Small intestine (tissue), 7 donors: ENCODE results near the gene MYO3B. TPM values are rescaled to one million over a fixed set of nuclear protein-coding genes. Genes with fewer than 3 reads are reported as not detected.

Source experiments
- DNase-seq, 2 donors: peaks; one replicate each; pipeline versions ENCODE4 v3.0.0 to v3.0.0-alpha.2; 2013
- FAIRE-seq: peaks from 2 replicates; lab custom pipeline; 2012; peaks lifted over from hg19 to GRCh38; lab: Jason Lieb, UNC
- H3K27ac ChIP-seq, 3 donors: one replicate each; pipeline ENCODE4 v1.5.1; 2013; ENCODE audit warnings: low read length in 2 of 3, mild to moderate bottlenecking in 2 of 3, control low read depth in 1 of 3, inconsistent platforms in 1 of 3, low read depth in 1 of 3, moderate library complexity in 1 of 3
- H3K27me3 ChIP-seq, 3 donors: one replicate each; pipeline ENCODE4 v1.6.1; 2013; ENCODE audit warnings: low read length in 3 of 3, inconsistent platforms in 1 of 3; ENCODE audit not compliant: control insufficient read depth in 3 of 3, insufficient read depth in 3 of 3
- H3K36me3 ChIP-seq, 3 donors: one replicate each; pipeline ENCODE4 v1.6.1; 2013; ENCODE audit warnings: low read length in 3 of 3, inconsistent platforms in 1 of 3, low read depth in 1 of 3, mild to moderate bottlenecking in 1 of 3, moderate library complexity in 1 of 3; ENCODE audit not compliant: control insufficient read depth in 3 of 3, insufficient read depth in 2 of 3
- H3K4me1 ChIP-seq, 3 donors: one replicate each; pipeline ENCODE4 v1.6.1; 2013; ENCODE audit warnings: low read length in 2 of 3, inconsistent platforms in 1 of 3, low read depth in 1 of 3, mild to moderate bottlenecking in 1 of 3, moderate library complexity in 1 of 3; ENCODE audit not compliant: control insufficient read depth in 3 of 3, insufficient read depth in 2 of 3
- H3K4me3 ChIP-seq, 3 donors: one replicate each; pipeline ENCODE4 v1.5.1; 2013; ENCODE audit warnings: low read length in 3 of 3, control low read depth in 1 of 3, inconsistent platforms in 1 of 3, low read depth in 1 of 3, mild to moderate bottlenecking in 1 of 3, moderate library complexity in 1 of 3
- H3K9me3 ChIP-seq, 2 donors: one replicate each; pipeline ENCODE4 v1.6.1; 2013; ENCODE audit warnings: low read depth in 1 of 2, low read length in 1 of 2; ENCODE audit not compliant: control insufficient read depth in 2 of 2, insufficient read depth in 1 of 2
- WGBS, 3 donors: extraction: QIAGEN DNeasy Blood & Tissue Kit; methylation state at CpG; one replicate each; pipeline ENCODE4 v1.1.7; 2013; 5-methylcytosine and 5-hydroxymethylcytosine counted together
- polyA plus RNA-seq, 4 donors: library from polyadenylated mRNA; stranded (reverse) in 3 of 4; unstranded in 1 of 4; fragments of 200-250 nt in 3 of 4; fragments of 120-200 nt in 1 of 4; gene quantifications; one replicate each; pipeline versions ENCODE4 v1.2.1 to v1.2.3, GENCODE V29; 2013
- donor health status: healthy with polysubstance abuse.
- donor health status: control.
- donor health status: control.
- donor health status: Bipolar disorder and iron deficiency.
- donor health status: healthy.

Gene MYO3B
- polyA plus RNA-seq, 4 donors, result 0.03 to 0.81 TPM; not detected in 2

- no peak overlapping the region for H3K4me3 ChIP-seq
- H3K9me3 ChIP-seq, result peaks cover 0 to 5% of the 10 kb centered on the region in 2 donors
- no peak for FAIRE-seq
- no peak for DNase-seq
- 59 to 81% (median 61%) methylated on average over 2 of the region's 2 CpGs for WGBS, 3 donors
- H3K36me3 ChIP-seq, result no peaks in the 10 kb centered on the region
- H3K4me1 ChIP-seq, result no peaks in the 10 kb centered on the region
- no peak overlapping the region for H3K27ac ChIP-seq
- peaks cover 0 to 3% (median 2%) of the 10 kb centered on the region in 3 donors for H3K27me3 ChIP-seq
These were observed 154.9 kb downstream of the MYO3B start for GRCh38 chr2:170332676-170333402.

- H3K4me1 ChIP-seq, result no peaks in the 10 kb centered on the region
- H3K4me3 ChIP-seq, result no peak overlapping the region
- peaks cover 0 to 5% of the 10 kb centered on the region in 2 donors for H3K9me3 ChIP-seq
- no peak overlapping the region for H3K27ac ChIP-seq
- no peak for FAIRE-seq
- H3K27me3 ChIP-seq, result peaks cover 0 to 3% (median 2%) of the 10 kb centered on the region in 3 donors
- 49 to 69% (median 54%) methylated on average over 3 of the region's 3 CpGs for WGBS, 3 donors
- H3K36me3 ChIP-seq, result no peaks in the 10 kb centered on the region
- DNase-seq, result no peak
These were observed 157.4 kb downstream of the MYO3B start for GRCh38 chr2:170335351-170335750.

- FAIRE-seq, result no peak
These were observed 158.5 kb downstream of the MYO3B start for GRCh38 chr2:170336408-170336807.

GRCh38 chr2:170336916-170337315, 159.0 kb downstream of the MYO3B start:
- DNase-seq (no peak), FAIRE-seq (no peak)
- Histone ChIP-seq H3K36me3 (no peaks in the 10 kb centered on the region), H3K27me3 (peaks cover 0 to 2% (median 0%) of the 10 kb centered on the region in 3 donors), H3K27ac (no peak overlapping the region), H3K4me3 (no peak overlapping the region), H3K9me3 (no peaks in the 10 kb centered on the region), H3K4me1 (no peaks in the 10 kb centered on the region)
- WGBS, 3 donors, result 68 to 83% (median 70%) methylated on average over 2 of the region's 2 CpGs

More at GRCh38 chr2:170336408-170336807, 158.5 kb downstream of the MYO3B start:
- no peak overlapping the region for H3K4me3 ChIP-seq
- WGBS, 3 donors, result 85 to 89% (median 88%) methylated on average over 2 of the region's 2 CpGs
- H3K36me3 ChIP-seq, result no peaks in the 10 kb centered on the region
- no peak overlapping the region for H3K27ac ChIP-seq
- peaks cover 0 to 3% (median 2%) of the 10 kb centered on the region in 3 donors for H3K27me3 ChIP-seq
- DNase-seq, result no peak
- H3K4me1 ChIP-seq, result no peaks in the 10 kb centered on the region
- peaks cover 0 to 5% of the 10 kb centered on the region in 2 donors for H3K9me3 ChIP-seq

- no peak for FAIRE-seq
- H3K27me3 ChIP-seq, result no peaks in the 10 kb centered on the region
- no peaks in the 10 kb centered on the region for H3K9me3 ChIP-seq
- no peak overlapping the region for H3K27ac ChIP-seq
- 15 to 47% (median 30%) methylated on average over 7 of the region's 7 CpGs for WGBS, 3 donors
- no peaks in the 10 kb centered on the region for H3K36me3 ChIP-seq
- DNase-seq, result peak in 1 of 2 donors; percentile 14
- no peaks in the 10 kb centered on the region for H3K4me1 ChIP-seq
- no peak overlapping the region for H3K4me3 ChIP-seq
These were observed 161.4 kb downstream of the MYO3B start for GRCh38 chr2:170339322-170339721.

- WGBS, 3 donors, result 49 to 61% (median 57%) methylated on average over 5 of the region's 5 CpGs
- H3K4me3 ChIP-seq, result no peak overlapping the region
- H3K36me3 ChIP-seq, result no peaks in the 10 kb centered on the region
- H3K27me3 ChIP-seq, result no peaks in the 10 kb centered on the region
- DNase-seq (peak in 1 of 2 donors; percentile 2), FAIRE-seq (no peak)
- H3K9me3 ChIP-seq, result no peaks in the 10 kb centered on the region
- no peaks in the 10 kb centered on the region for H3K4me1 ChIP-seq
- H3K27ac ChIP-seq, result no peak overlapping the region
These were observed 162.1 kb downstream of the MYO3B start for GRCh38 chr2:170339750-170340692.

GRCh38 chr2:170340693-170341068, 162.7 kb downstream of the MYO3B start:
- Histone ChIP-seq H3K36me3 (no peaks in the 10 kb centered on the region), H3K4me1 (no peaks in the 10 kb centered on the region), H3K4me3 (no peak overlapping the region), H3K27ac (no peak overlapping the region), H3K9me3 (no peaks in the 10 kb centered on the region), H3K27me3 (no peaks in the 10 kb centered on the region)
- 81 to 82% (median 81%) methylated on average over 1 of the region's 1 CpG for WGBS, 3 donors
- DNase-seq, result no peak
- FAIRE-seq, result no peak
